Loucy (cell line): Measurements from ENCODE around the gene STEAP4.
"Not testable (repeated sequence)": the region's sequence is repeated elsewhere in the genome, so short reads cannot be mapped to it uniquely, and the experiment has no call there.

Source experiments
- H2AFZ ChIP-seq: fragments of 200-600 bp; sonication (generic); 2 replicates; pipeline ENCODE4 v1.6.0; 2016; ENCODE audit warnings: antibody characterized with exemption, mild to moderate bottlenecking, low read length, moderate library complexity
- H3F3A ChIP-seq: fragments of 200-600 bp; 2 replicates; pipeline ENCODE4 v1.6.0; 2016; ENCODE audit warnings: antibody characterized with exemption, low read depth, mild to moderate bottlenecking
- H3K27me3 ChIP-seq: fragments of 200-600 bp; sonication (generic); 2 replicates; pipeline ENCODE4 v1.6.1; 2014; ENCODE audit warnings: low read length, mild to moderate bottlenecking; ENCODE audit not compliant: insufficient read depth, poor library complexity, severe bottlenecking
- H3K36me3 ChIP-seq: fragments of 200-600 bp; sonication (generic); 2 replicates; pipeline ENCODE4 v1.6.1; 2016; ENCODE audit warnings: low read length; ENCODE audit not compliant: insufficient read depth
- H3K4me1 ChIP-seq: fragments of 200-600 bp; sonication (generic); 2 replicates; pipeline ENCODE4 v1.5.1; 2014; ENCODE audit warnings: low read length, mild to moderate bottlenecking; ENCODE audit not compliant: insufficient read depth, poor library complexity, severe bottlenecking
- H3K4me2 ChIP-seq: fragments of 200-600 bp; sonication (generic); 2 replicates; pipeline ENCODE4 v1.6.0; 2014; ENCODE audit warnings: antibody characterized with exemption, low read length, low read depth, mild to moderate bottlenecking; ENCODE audit not compliant: poor library complexity, severe bottlenecking
- H3K4me3 ChIP-seq: fragments of 200-600 bp; sonication (generic); 2 replicates; pipeline ENCODE4 v1.5.1; 2014; ENCODE audit warnings: low read length, mild to moderate bottlenecking, mixed read lengths; ENCODE audit not compliant: poor library complexity, severe bottlenecking
- H3K79me2 ChIP-seq: fragments of 200-600 bp; sonication (generic); 2 replicates; pipeline ENCODE4 v1.6.1; 2014; ENCODE audit warnings: low read length; ENCODE audit not compliant: insufficient read depth
- H3K9ac ChIP-seq: fragments of 200-600 bp; sonication (generic); 2 replicates; pipeline ENCODE4 v1.6.0; 2014; ENCODE audit warnings: mild to moderate bottlenecking, low read depth, low read length, moderate library complexity; ENCODE audit not compliant: poor library complexity, severe bottlenecking
- H3K9me2 ChIP-seq: fragments of 200-600 bp; sonication (generic); replicated peaks from 2 replicates; pipeline ENCODE4 v1.6.1; 2016; ENCODE audit warnings: low read depth, low read length, mixed read lengths
- H3K9me3 ChIP-seq: fragments of 200-600 bp; sonication (generic); 2 replicates; pipeline ENCODE4 v1.6.1; 2014; ENCODE audit warnings: mild to moderate bottlenecking, antibody characterized with exemption, low read length, low read depth; ENCODE audit not compliant: insufficient read depth
- H4K20me1 ChIP-seq: fragments of 200-600 bp; sonication (generic); 2 replicates; pipeline ENCODE4 v1.6.0; 2014; ENCODE audit warnings: antibody characterized with exemption, low read length, mild to moderate bottlenecking; ENCODE audit not compliant: insufficient read depth, poor library complexity, severe bottlenecking
- EZH2phosphoT487 ChIP-seq: fragments of 200-600 bp; IDR thresholded peaks from 2 replicates; pipeline ENCODE4 v1.6.1; 2018; ENCODE audit warnings: antibody characterized with exemption, mild to moderate bottlenecking, moderate library complexity, borderline replicate concordance
- TF ChIP-seq, protein P1 (sequence below): fragments of 200-600 bp; sonication (generic); conservative IDR thresholded peaks from 2 replicates; pipeline ENCODE4 v1.5.1; 2014; ENCODE audit warnings: mild to moderate bottlenecking, antibody characterized with exemption, low read length

Gene STEAP4

DNA sequence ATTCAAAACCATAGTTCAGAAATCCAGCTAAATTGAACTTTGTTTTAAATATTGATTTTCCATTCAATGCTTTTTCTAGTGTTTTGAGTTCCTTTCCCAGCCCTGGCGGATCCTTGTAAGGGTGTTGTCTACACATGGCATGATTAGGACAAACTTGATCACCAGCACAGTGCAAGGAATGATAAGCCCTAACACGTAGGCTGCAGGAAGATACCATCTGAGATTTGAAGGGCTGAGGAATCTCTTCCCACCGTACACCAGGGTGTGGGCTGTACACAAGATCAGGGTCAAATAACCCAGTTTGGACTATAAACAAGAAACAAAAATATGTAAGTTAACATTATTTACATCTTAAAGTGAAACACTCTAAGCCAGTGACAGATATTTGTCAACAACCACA lies 27.4 kb downstream of the STEAP4 start:
- H3K79me2 ChIP-seq, result no peaks in the 10 kb centered on the region
- no peaks in the 10 kb centered on the region for H3K36me3 ChIP-seq
- no peaks in the 10 kb centered on the region for H3K4me1 ChIP-seq
- H3K9me2 ChIP-seq, result no peaks in the 10 kb centered on the region
- TF ChIP-seq, protein P1, sequence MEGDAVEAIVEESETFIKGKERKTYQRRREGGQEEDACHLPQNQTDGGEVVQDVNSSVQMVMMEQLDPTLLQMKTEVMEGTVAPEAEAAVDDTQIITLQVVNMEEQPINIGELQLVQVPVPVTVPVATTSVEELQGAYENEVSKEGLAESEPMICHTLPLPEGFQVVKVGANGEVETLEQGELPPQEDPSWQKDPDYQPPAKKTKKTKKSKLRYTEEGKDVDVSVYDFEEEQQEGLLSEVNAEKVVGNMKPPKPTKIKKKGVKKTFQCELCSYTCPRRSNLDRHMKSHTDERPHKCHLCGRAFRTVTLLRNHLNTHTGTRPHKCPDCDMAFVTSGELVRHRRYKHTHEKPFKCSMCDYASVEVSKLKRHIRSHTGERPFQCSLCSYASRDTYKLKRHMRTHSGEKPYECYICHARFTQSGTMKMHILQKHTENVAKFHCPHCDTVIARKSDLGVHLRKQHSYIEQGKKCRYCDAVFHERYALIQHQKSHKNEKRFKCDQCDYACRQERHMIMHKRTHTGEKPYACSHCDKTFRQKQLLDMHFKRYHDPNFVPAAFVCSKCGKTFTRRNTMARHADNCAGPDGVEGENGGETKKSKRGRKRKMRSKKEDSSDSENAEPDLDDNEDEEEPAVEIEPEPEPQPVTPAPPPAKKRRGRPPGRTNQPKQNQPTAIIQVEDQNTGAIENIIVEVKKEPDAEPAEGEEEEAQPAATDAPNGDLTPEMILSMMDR, result no peak
- TF ChIP-seq EZH2phosphoT487, result no peak
- no peaks in the 10 kb centered on the region for H4K20me1 ChIP-seq
- no peaks in the 10 kb centered on the region for H3F3A ChIP-seq
- no peaks in the 10 kb centered on the region for H3K9me3 ChIP-seq
- no peaks in the 10 kb centered on the region for H3K27me3 ChIP-seq
- no peak overlapping the region for H2AFZ ChIP-seq
- H3K4me3 ChIP-seq, result no peak overlapping the region
- H3K9ac ChIP-seq, result no peak overlapping the region
- H3K4me2 ChIP-seq, result no peak overlapping the region

DNA sequence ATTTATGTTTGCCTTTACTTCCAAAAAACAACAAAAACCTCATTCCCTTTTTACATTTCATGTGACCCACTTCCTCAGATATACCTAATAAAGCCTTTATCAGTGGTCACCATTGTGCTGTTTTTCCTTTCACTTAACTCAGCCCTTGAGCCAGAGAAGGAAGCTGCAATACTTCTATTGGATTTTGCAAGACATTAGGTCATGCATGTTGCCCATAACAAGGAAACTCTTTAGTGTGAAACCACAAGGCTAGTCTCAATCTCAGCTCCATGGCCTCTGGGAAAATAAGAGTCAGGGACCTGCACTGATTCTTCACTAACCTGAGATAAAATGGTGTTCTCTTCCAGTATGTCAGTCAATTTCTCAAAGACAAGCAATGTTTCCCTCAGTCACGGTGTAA lies 27.8 kb downstream of the STEAP4 start:
- no peak overlapping the region for H3K4me3 ChIP-seq
- H3K79me2 ChIP-seq, result no peaks in the 10 kb centered on the region
- H3K9me3 ChIP-seq, result no peaks in the 10 kb centered on the region
- H3K36me3 ChIP-seq, result no peaks in the 10 kb centered on the region
- no peaks in the 10 kb centered on the region for H4K20me1 ChIP-seq
- no peaks in the 10 kb centered on the region for H3K9me2 ChIP-seq
- H3K4me1 ChIP-seq, result no peaks in the 10 kb centered on the region
- no peaks in the 10 kb centered on the region for H3K27me3 ChIP-seq
- no peaks in the 10 kb centered on the region for H3F3A ChIP-seq
- no peak overlapping the region for H3K9ac ChIP-seq
- TF ChIP-seq, protein P1, result no peak
- no peak for TF ChIP-seq EZH2phosphoT487
- H2AFZ ChIP-seq, result no peak overlapping the region
- H3K4me2 ChIP-seq, result no peak overlapping the region

DNA sequence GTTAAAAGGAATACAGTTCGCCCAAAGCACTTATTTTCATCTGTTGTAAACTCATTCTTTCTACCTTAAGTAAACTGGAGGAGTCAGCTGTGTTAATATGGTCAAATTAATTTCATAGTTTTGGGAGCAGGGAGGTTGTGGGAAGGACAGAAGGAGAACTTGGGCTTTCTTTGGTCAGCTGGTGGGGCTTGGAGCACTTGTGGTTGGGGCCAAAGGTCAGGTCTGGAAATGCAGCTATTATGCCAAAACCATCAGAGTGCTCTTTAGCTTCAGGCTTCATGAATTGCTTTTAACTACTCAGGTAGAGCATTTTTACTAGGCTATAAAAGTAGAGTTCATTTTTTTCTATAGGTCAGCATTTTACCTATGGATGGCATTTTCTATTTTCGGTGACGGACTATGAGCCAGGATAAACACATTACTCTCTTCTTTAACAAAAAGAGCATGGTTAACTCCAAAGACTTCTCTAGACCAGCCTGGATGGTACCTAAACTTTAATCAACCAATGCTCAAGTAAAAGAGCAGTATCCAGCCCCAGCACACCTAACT lies 30.0 kb downstream of the STEAP4 start:
- no peak overlapping the region for H3K9ac ChIP-seq
- H3K4me2 ChIP-seq, result no peak overlapping the region
- TF ChIP-seq, protein P1, result no peak
- TF ChIP-seq EZH2phosphoT487, result no peak
- no peaks in the 10 kb centered on the region for H3F3A ChIP-seq
- H3K4me3 ChIP-seq, result no peak overlapping the region
- no peak overlapping the region for H2AFZ ChIP-seq
- no peaks in the 10 kb centered on the region for H3K79me2 ChIP-seq
- no peaks in the 10 kb centered on the region for H3K36me3 ChIP-seq
- no peaks in the 10 kb centered on the region for H4K20me1 ChIP-seq
- no peaks in the 10 kb centered on the region for H3K9me2 ChIP-seq
- H3K9me3 ChIP-seq, result no peaks in the 10 kb centered on the region
- H3K27me3 ChIP-seq, result no peaks in the 10 kb centered on the region
- no peaks in the 10 kb centered on the region for H3K4me1 ChIP-seq

DNA sequence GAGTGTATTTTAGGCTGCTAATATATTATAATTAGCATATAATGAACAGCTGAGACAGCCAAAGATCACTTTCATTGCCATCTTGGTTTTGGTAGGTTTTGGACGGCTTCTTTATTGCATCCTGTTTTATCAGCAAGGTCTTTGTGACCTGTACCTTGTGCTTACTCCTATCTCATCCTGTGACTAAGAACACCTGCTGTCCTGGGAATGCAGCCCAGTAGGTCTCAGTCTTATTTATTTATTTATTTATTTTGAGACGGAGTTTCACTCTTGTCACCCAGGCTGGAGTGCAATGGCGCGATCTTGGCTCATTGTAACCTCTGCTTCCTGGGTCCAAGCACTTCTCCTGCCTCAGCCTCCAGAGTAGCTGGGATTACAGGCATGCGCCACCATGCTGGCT lies 31.8 kb downstream of the STEAP4 start:
- H3K4me2 ChIP-seq, H3K27me3 ChIP-seq, H3K4me1 ChIP-seq, H3K4me3 ChIP-seq, H3K36me3 ChIP-seq, H3F3A ChIP-seq, H3K79me2 ChIP-seq, H3K9me2 ChIP-seq, H4K20me1 ChIP-seq, H3K9ac ChIP-seq, H3K9me3 ChIP-seq, H2AFZ ChIP-seq: not testable (repeated sequence)
